ENCODE results near the gene VPS54. TPM values are rescaled to one million over a fixed set of nuclear protein-coding genes. Genes with fewer than 3 reads are reported as not detected.
A peak's percentile ranks its signal among the peaks of the same experiment; 100 is the strongest.

Gene VPS54
- total and polyA plus RNA-seq, 4 donors = 12.5 to 49.3 (median 15.7) TPM

DNA sequence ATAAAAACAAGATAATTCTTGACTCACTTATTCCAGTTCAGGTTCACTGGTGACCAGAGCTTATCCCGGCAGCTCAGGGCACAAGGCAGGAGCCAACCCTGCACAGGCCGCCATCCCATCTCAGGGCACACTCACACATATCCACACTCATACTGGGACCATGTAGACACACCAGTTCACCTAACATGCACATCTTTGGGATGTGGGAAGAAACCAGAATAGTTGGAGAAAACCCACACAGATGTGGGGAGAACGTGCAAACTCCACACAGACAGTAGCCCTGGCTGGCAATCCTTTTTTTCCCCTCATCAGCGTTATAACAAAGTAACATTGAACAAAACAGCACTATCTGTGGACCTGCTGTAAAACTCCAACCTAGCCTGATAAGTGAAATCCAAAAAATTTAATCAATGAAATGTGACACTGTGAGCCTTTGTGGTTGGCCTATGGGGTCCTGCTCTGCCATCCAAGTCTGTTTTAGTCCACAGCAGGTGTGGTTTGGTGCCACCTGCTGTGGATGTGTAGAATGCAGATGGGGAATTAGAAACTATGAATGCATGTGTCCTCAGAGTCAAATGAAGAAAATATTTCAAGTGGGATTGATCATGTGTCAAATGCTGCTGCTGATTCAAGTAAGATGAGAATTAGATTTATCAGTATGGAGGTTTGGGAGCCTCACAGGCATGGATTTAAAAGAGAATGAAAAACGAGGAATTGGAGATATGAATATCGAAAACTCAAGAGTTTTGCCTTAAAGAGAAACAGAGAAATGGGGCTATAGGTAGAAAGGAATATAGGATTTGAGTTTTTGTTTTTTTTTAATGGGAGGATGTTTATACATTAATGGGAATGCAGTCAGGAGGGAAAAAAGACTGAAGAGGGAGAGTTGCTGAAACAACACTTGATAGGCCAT, 130.5 kb downstream of the VPS54 start:
- no peaks in the 10 kb centered on the region for H3K9me3 ChIP-seq (ENCODE audit: control insufficient read depth in 4 of 4, insufficient read depth in 3 of 4, low read length in 3 of 4)
- TF ChIP-seq, protein P1, sequence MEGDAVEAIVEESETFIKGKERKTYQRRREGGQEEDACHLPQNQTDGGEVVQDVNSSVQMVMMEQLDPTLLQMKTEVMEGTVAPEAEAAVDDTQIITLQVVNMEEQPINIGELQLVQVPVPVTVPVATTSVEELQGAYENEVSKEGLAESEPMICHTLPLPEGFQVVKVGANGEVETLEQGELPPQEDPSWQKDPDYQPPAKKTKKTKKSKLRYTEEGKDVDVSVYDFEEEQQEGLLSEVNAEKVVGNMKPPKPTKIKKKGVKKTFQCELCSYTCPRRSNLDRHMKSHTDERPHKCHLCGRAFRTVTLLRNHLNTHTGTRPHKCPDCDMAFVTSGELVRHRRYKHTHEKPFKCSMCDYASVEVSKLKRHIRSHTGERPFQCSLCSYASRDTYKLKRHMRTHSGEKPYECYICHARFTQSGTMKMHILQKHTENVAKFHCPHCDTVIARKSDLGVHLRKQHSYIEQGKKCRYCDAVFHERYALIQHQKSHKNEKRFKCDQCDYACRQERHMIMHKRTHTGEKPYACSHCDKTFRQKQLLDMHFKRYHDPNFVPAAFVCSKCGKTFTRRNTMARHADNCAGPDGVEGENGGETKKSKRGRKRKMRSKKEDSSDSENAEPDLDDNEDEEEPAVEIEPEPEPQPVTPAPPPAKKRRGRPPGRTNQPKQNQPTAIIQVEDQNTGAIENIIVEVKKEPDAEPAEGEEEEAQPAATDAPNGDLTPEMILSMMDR (IDR thresholded peaks at IDR 0.05; ENCODE audit: control extremely low read depth, extremely low read depth) = peak; percentile 66
- no peaks in the 10 kb centered on the region for H3K4me1 ChIP-seq (ENCODE audit: control insufficient read depth in 5 of 5, insufficient read depth in 5 of 5, low read length in 5 of 5)
- peaks cover 13 to 47% (median 45%) of the 10 kb centered on the region in 4 donors for H3K36me3 ChIP-seq (ENCODE audit: control insufficient read depth in 4 of 4, insufficient read depth in 4 of 4, low read length in 4 of 4)
- DNase-seq (peak; percentile 32 to 55 (median 54)), ATAC-seq (ENCODE audit: insufficient read depth, low FRiP score) (peak; percentile 68)
- no peaks in the 10 kb centered on the region for H3K27me3 ChIP-seq (ENCODE audit: control insufficient read depth in 3 of 3, insufficient read depth in 3 of 3, low read length in 2 of 3)
- H3K4me3 ChIP-seq = no peak overlapping the region
- 98% methylated on average over 6 of the region's 6 CpGs for WGBS, 2 donors
- peak overlapping the region in 1 of 2 donors; percentile 1 for H3K27ac ChIP-seq (ENCODE audit: low read depth in 1 of 2, low read length in 1 of 2)
- H3K9ac ChIP-seq (ENCODE audit: insufficient read depth in 1 of 2, low read length in 2 of 2) = no peak overlapping the region

DNA sequence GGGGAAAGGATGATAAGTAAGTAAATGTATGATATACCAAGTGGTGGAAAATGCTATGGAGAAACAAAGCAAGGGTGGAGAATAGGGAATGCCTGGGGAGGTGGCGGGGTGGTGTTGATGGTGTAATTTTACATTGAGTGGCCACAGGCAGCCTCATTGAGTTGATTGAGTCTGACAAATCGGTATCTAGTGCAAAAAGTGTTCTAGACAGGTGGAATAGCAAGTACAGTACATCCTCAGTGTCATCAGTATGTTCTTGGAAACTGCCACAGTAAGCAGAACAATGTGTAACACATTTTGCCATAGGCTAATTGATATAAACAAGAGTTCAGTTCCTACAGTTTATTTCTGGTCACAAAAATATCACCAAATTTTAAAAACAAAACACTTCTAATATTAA, 131.2 kb downstream of the VPS54 start:
- Histone ChIP-seq H3K9me3 (ENCODE audit: control insufficient read depth in 4 of 4, insufficient read depth in 3 of 4, low read length in 3 of 4) (no peaks in the 10 kb centered on the region), H3K36me3 (ENCODE audit: control insufficient read depth in 4 of 4, insufficient read depth in 4 of 4, low read length in 4 of 4) (peaks cover 16 to 48% (median 47%) of the 10 kb centered on the region in 4 donors), H3K27me3 (ENCODE audit: control insufficient read depth in 3 of 3, insufficient read depth in 3 of 3, low read length in 2 of 3) (no peaks in the 10 kb centered on the region), H3K9ac (ENCODE audit: insufficient read depth in 1 of 2, low read length in 2 of 2) (no peak overlapping the region), H3K4me1 (ENCODE audit: control insufficient read depth in 5 of 5, insufficient read depth in 5 of 5, low read length in 5 of 5) (no peaks in the 10 kb centered on the region), H3K27ac (ENCODE audit: low read depth in 1 of 2, low read length in 1 of 2) (no peak overlapping the region), H3K4me3 (no peak overlapping the region)
- ATAC-seq (ENCODE audit: insufficient read depth, low FRiP score) = no peak
- TF ChIP-seq, protein P1 (IDR thresholded peaks at IDR 0.05; ENCODE audit: control extremely low read depth, extremely low read depth) = no peak
- DNase-seq = no peak
- 88 to 92% methylated on average over 2 of the region's 2 CpGs for WGBS, 2 donors

DNA sequence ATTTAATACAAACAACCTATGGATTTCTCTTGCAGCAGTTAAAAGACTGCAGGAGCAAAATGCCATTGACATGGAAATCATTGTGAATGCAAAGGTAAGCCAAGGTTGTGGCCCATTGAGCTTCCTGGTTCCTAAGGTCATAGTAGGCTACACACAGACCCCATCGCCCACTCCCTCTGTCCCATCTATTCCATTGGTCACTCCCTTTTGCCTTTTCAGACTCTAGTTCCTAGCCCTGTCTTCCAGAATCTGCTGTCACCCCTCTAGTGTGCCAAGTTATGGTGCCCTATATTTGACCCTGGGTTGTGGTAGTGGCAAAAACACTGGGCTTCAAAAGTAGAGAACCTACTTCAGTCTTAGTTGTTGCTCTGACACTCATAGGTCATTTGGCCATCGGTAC, 132.8 kb downstream of the VPS54 start:
- TF ChIP-seq, protein P1 (IDR thresholded peaks at IDR 0.05; ENCODE audit: control extremely low read depth, extremely low read depth) = no peak
- DNase-seq (no peak), ATAC-seq (ENCODE audit: insufficient read depth, low FRiP score) (no peak)
- peaks cover 21 to 48% (median 46%) of the 10 kb centered on the region in 4 donors for H3K36me3 ChIP-seq (ENCODE audit: control insufficient read depth in 4 of 4, insufficient read depth in 4 of 4, low read length in 4 of 4)
- H3K4me3 ChIP-seq = no peak overlapping the region
- H3K27ac ChIP-seq (ENCODE audit: low read depth in 1 of 2, low read length in 1 of 2) = no peak overlapping the region
- H3K9me3 ChIP-seq (ENCODE audit: control insufficient read depth in 4 of 4, insufficient read depth in 3 of 4, low read length in 3 of 4) = no peaks in the 10 kb centered on the region
- H3K27me3 ChIP-seq (ENCODE audit: control insufficient read depth in 3 of 3, insufficient read depth in 3 of 3, low read length in 2 of 3) = no peaks in the 10 kb centered on the region
- H3K4me1 ChIP-seq (ENCODE audit: control insufficient read depth in 5 of 5, insufficient read depth in 5 of 5, low read length in 5 of 5) = peaks cover 0 to 3% (median 0%) of the 10 kb centered on the region in 5 donors
- no peak overlapping the region for H3K9ac ChIP-seq (ENCODE audit: insufficient read depth in 1 of 2, low read length in 2 of 2)
- WGBS, 2 donors = 95 to 100% methylated on average over 2 of the region's 2 CpGs

Measured in lung (tissue), 12 donors.